Right hindlimb (tissue), 1 donor: ENCODE data around the gene RGL1.

Experiments
- DNase-seq: peaks from one replicate; pipeline ENCODE4 v3.0.0-alpha.2; 2018

The RGL1 gene

DNA sequence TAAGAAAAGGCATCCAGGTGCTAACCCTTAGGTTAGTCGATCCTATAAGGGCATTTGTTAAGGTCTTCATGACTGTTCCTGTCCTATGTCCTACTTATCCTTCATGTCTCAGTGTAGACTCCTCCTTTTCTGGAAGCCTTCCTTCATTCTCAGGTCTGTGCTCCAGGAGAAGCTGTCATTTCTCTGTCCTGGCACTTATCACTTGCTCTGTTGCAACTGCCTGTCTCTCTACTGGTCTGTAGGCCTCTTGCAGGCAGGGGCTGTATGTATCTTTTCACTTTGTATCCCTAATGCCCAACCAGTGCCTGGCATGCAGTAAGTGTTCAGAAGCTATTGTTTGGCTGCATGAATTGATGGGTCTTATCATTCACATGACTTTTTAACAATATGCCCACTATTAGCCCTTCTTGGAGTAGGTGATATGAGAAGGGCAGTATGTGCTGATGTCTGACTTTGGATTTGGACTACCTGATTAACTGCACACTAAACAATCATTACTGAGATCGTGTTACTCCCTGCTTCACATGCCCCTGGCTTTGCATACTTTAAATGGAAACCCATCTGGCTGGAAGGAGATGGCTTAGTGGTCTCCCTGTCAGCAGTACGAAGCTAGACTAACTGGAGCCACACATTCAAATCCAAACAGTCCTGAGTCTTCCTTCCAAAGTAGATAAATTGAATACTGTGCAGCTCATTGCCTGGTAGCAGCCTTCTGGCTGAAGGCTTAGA is 88.8 kb downstream of the RGL1 start:
- DNase-seq = no peak

DNA sequence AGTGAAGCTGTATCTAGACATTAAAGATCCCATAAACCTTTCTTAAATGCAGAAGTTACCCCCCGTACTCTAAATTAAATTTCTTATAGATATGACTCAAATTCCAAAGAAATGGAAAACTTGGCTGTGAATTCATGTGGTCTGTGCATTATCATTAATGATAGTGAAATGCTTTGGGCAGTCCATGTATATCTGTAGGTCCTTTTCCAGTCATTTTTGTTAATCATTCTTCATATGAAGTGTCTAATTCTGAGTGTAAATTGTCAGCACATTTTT is 89.3 kb downstream of the RGL1 start:
- DNase-seq = no peak

- no peak for DNase-seq
Observed at GRCh38 chr1:183896466-183897048, 91.6 kb downstream of the RGL1 start.

- no peak for DNase-seq
Observed at GRCh38 chr1:183898001-183898396, 93.1 kb downstream of the RGL1 start.

GRCh38 chr1:183898610-183899009 is 93.7 kb downstream of the RGL1 start:
- no peak for DNase-seq

DNA sequence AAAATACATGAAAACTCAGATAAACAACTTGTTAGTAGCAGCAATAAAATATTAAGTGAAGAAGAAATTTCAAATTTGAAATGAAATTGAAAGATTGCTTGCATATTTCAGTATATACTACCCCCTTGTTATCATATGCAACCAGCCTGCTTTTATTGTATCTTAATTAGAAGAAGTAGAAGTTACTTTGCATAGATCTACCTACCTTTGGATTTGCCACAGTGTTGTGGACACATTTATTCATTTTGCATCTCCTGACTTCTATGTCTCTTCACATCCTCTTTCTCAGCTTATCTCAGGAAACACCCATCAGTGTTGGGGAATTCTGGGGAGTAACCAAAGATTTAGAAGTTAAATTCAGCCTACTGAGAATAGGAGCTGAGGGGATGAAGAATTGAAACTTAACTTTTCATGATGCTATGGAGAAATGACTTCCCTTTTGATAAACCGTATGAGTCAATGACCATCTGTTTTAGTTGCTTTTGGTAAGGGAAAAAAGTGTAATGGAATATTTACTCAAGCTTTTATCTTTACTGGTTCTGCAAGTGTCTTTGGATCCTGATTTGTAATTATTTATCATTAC is 96.9 kb downstream of the RGL1 start:
- DNase-seq = no peak

- no peak for DNase-seq
Observed at GRCh38 chr1:183903101-183903500, 98.2 kb downstream of the RGL1 start.

DNA sequence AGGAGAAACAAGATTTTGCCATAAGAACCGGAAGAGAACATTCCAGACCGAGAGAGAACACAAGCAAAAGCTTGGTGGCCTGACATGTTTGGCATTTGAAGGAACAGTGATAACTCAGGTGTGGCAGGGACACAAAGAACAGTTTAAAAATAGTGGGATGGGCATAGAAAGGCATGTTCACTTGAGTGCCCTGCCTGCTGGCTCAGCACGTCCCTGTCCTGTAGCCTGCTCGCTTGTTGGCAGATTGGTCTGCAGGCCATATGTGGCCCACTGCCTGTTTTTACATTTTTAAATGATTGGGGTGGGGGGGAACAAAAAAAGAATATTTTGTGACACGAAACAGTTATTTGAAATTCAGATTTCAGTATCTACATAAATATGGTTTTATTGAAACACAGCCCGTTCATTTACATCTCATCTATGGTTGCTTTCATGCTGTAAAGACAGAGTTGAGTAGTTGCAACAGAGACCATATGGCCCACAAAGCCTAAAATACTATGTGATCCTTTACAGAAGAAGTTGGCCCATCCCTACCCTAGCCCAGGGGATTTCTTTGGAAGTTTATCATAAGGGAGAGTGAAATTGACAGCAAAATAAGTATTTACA is 100.7 kb downstream of the RGL1 start:
- no peak for DNase-seq

GRCh38 chr1:183907070-183907469 is 102.2 kb downstream of the RGL1 start:
- DNase-seq = no peak

DNA sequence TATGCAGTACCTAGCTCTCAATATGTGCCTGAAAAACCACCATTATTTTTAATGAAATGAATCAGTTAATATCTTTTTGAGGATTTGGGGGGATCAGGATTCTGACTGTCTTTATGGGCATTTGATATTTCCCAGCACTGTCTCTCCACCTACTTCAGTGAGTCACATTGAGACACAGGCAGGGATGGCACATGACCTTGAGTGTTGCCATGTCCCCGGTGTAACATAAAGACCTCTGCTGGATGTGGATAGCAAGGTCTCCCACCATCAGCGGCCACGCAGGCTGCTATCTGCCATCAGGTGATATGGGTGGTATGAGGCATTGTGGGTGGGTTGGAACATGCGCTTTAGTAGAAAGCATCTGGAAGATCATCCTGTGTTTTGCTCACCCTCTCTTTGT is 103.2 kb downstream of the RGL1 start:
- DNase-seq = no peak

DNA sequence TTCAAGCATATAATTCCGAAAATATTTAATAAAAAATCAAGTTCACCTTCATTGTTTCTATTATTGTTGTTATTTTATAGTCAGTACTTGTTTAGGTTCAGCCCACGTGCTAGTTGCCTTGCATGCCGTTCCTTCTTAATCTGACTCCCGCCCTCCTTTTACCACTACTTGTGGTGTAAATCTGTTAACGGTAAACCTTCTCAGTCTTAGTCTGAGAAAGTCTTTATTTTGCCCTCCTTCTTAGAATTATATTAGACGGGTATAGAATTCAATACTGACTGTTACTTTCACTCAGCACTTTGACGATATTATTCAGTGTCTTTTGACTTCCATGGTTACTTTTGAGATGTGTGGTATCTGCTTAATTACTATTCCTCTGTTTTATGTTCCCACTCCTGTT is 104.8 kb downstream of the RGL1 start:
- no peak for DNase-seq

- no peak for DNase-seq
Observed at GRCh38 chr1:183910845-183911244, 105.9 kb downstream of the RGL1 start.

DNA sequence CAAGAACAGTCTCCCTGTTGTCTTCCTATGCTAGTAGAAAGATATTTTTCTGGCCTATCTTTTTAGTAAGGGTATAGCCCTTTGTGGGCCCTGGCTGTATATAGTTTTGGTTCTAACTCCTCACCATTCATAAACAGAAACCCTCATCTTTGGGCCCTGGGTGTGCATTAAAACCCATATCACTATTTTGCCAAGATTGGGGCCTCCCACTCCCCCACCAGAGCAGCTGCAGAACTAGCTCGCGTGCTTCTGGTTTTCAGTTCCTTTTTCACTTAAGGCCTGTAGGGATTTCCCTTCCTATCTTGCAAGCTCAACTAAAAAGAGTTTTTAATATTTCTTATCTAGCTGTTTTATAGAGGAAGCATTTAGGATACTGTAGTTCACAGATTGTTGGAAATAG is 106.4 kb downstream of the RGL1 start:
- peak; percentile 48 for DNase-seq

- DNase-seq = no peak
Observed at GRCh38 chr1:183912265-183912886, 107.5 kb downstream of the RGL1 start.

DNA sequence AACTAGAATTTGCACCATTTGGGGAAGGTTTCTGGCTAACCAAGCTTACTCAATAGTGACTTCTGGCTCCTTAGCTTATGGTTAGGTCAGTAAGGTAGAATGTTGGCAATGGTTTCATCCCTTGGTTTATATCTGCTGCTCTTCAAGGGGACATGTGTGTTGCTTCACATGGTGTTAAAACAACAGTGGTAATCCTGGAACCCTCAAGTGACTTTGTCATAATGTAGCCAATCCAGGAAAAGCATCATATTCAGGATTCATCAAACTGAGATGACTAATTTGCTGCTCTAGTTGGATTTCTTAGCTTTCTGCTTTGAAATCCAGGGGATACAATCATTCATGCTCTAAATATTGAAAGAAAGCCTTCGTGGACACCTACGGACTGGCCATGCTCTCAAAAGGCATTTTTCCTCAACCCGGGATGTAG is 108.7 kb downstream of the RGL1 start:
- no peak for DNase-seq

DNA sequence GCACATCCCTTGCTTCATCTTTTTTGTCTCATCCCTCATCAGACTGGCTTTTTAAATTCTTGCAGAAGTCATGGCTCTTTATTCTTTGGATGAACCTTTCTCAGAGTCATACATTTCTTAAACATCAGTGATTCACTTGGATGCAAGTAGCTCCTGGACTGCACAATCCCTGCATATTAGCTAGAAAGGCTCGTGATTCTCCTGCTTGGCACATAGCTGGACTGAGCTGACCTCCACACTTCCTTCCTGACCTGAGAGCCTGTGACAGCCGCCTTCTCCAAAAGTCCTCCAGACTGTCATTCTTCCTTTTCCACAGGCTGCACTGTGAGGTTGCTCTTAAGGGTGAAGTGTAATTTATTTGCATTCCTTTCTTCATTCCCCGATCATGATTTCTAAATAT is 109.4 kb downstream of the RGL1 start:
- DNase-seq = no peak

GRCh38 chr1:183914891-183915290 is 110.0 kb downstream of the RGL1 start:
- DNase-seq = no peak

- peak; percentile 86 for DNase-seq
Observed at GRCh38 chr1:183915625-183916510, 110.9 kb downstream of the RGL1 start.

- DNase-seq = no peak
Observed at GRCh38 chr1:183916574-183916973, 111.7 kb downstream of the RGL1 start.

GRCh38 chr1:183918589-183918988 is 113.7 kb downstream of the RGL1 start:
- no peak for DNase-seq

- no peak for DNase-seq
Observed at GRCh38 chr1:183920651-183921050, 115.7 kb downstream of the RGL1 start.

GRCh38 chr1:183922197-183922596 is 117.3 kb downstream of the RGL1 start:
- DNase-seq = no peak

DNA sequence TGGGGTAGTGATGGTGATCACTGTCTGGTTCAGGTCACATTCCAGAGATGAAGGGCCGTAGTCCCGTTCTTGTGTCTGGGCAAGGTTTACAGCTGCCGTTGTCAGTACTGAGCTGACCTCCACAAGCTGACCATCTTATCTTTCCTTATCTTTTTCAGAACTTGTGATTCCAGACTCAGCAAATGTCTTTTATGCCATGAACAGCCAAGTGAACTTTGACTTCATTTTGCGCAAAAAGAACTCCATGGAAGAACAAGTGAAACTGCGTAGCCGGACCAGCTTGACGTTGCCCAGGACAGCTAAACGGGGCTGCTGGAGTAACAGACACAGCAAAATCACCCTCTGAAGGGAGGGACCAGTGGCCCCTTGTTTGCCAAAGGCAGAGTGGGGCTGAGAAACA is 121.0 kb downstream of the RGL1 start:
- no peak for DNase-seq
